Activated T-helper 2 cell treated with anti-CD3 and anti-CD28 coated beads, Interferon-gamma antibody, Interleukin-2, Interleukin-4, amounts not matched to agents 10 μg/mL and 5 μg/mL and 100 μg/mL, durations not matched to agents 14 hours and 24 hours and 36 hours (primary cell): ENCODE results near the gene DNAAF3. TPM values are rescaled to one million over a fixed set of nuclear protein-coding genes. Genes with fewer than 3 reads are reported as not detected.
A peak's percentile ranks its signal among the peaks of the same experiment; 100 is the strongest.
"Not testable (repeated sequence)": the region's sequence is repeated elsewhere in the genome, so short reads cannot be mapped to it uniquely, and the experiment has no call there.

ENCODE experiments used
- DNase-seq: peaks from one replicate; pipeline ENCODE4 v3.0.0; 2021; ENCODE audit warnings: low spot score
- H3K27ac Mint-ChIP-seq: one replicate; pipeline ENCODE4 v1.8.0; 2021; ENCODE audit warnings: mixed read lengths
- H3K27me3 Mint-ChIP-seq: one replicate; pipeline ENCODE4 v1.8.0; 2021; ENCODE audit warnings: low read depth, mixed read lengths
- H3K36me3 Mint-ChIP-seq: one replicate; pipeline ENCODE4 v1.8.0; 2021; ENCODE audit warnings: low read depth, mixed read lengths
- H3K4me1 Mint-ChIP-seq: one replicate; pipeline ENCODE4 v1.8.0; 2021; ENCODE audit warnings: low read depth, mixed read lengths
- H3K4me3 Mint-ChIP-seq: one replicate; pipeline ENCODE4 v1.8.0; 2021; ENCODE audit warnings: low read depth, mild to moderate bottlenecking, moderate library complexity, mixed read lengths
- H3K9me3 Mint-ChIP-seq: one replicate; pipeline ENCODE4 v1.8.0; 2021; ENCODE audit warnings: mixed read lengths
- intact Hi-C: fragments of 100-400 bp; cut with micrococcal nuclease; formaldehyde crosslinking; loops from one replicate; pipeline ENCODE4 v1.15.1; 2023
- total RNA-seq: library from RNA; stranded (reverse); gene quantifications from 2 replicates; pipeline ENCODE4 v1.2.3, GENCODE V29; 2022

DNAAF3 gene
- total RNA-seq, 1 donor from 2014 or later: 0.27 TPM

- H3K4me3 Mint-ChIP-seq: no peak overlapping the region
- intact Hi-C loops: no loop called here
- peaks cover 11% of the 10 kb centered on the region for H3K4me1 Mint-ChIP-seq
- peaks cover 18% of the 10 kb centered on the region for H3K27me3 Mint-ChIP-seq
- no peak for DNase-seq
- peaks cover 4% of the 10 kb centered on the region for H3K36me3 Mint-ChIP-seq
- H3K27ac Mint-ChIP-seq: no peak overlapping the region
- peaks cover 17% of the 10 kb centered on the region for H3K9me3 Mint-ChIP-seq
Measured at GRCh38 chr19:55156202-55157063, 10.0 kb downstream of the DNAAF3 start.

GRCh38 chr19:55155784-55156183 lies 10.6 kb downstream of the DNAAF3 start:
- Mint-ChIP-seq H3K27me3 (peaks cover 18% of the 10 kb centered on the region), H3K4me1 (peaks cover 11% of the 10 kb centered on the region), H3K9me3 (peaks cover 19% of the 10 kb centered on the region)
- DNase-seq, intact Hi-C loops, H3K4me3 Mint-ChIP-seq, H3K27ac Mint-ChIP-seq, H3K36me3 Mint-ChIP-seq: not testable (repeated sequence)

DNA sequence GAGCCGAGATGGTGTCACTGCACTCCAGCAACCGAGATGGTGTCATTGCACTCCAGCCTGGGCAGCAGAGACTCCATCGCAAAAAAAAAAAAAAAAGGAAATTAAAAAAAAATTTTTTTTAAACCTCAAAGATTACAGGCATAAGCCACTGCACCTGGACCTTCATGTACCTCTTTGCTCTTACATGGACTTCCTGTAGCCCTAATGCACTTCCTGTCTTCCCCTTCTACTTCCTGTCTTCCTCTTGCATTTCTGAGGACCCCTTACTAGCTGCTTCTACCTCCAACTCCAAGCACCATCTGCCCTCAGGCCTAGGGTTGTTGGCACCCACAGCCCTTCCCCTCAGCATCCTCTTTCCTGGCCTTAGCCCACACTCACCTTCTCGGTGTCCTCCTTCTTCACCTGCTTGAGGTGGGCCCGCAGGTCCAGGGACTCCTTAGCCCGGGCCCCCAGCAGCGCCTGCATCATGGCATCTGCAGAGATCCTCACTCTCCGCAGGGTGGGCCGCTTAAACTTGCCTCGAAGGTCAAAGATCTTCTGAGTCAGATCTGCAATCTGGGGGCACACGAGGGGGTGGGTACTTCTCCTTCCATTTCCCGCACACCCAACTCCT lies 12.7 kb downstream of the DNAAF3 start:
- no peak for DNase-seq
- H3K4me1 Mint-ChIP-seq: peaks cover 11% of the 10 kb centered on the region
- H3K9me3 Mint-ChIP-seq: peaks cover 19% of the 10 kb centered on the region
- H3K27me3 Mint-ChIP-seq: peaks cover 19% of the 10 kb centered on the region
- peaks cover 4% of the 10 kb centered on the region for H3K36me3 Mint-ChIP-seq
- intact Hi-C loops: no loop called here
- H3K27ac Mint-ChIP-seq: no peak overlapping the region
- no peak overlapping the region for H3K4me3 Mint-ChIP-seq

- no peak for DNase-seq
- peaks cover 19% of the 10 kb centered on the region for H3K9me3 Mint-ChIP-seq
- H3K36me3 Mint-ChIP-seq: peaks cover 4% of the 10 kb centered on the region
- H3K4me1 Mint-ChIP-seq: peaks cover 11% of the 10 kb centered on the region
- intact Hi-C loops: no loop called here
- peaks cover 24% of the 10 kb centered on the region for H3K27me3 Mint-ChIP-seq
- no peak overlapping the region for H3K4me3 Mint-ChIP-seq
- peak overlapping the region; percentile 50 for H3K27ac Mint-ChIP-seq
Measured at GRCh38 chr19:55152017-55152416, 14.4 kb downstream of the DNAAF3 start.

GRCh38 chr19:55149078-55150003 lies 17.1 kb downstream of the DNAAF3 start, which contains the start of gene TNNT1:
TNNT1 (minus strand) TSS chr19:55149206; CDS start chr19:55147157, 2,049 bp downstream.
- peaks cover 18% of the 10 kb centered on the region for H3K9me3 Mint-ChIP-seq
- peaks cover 31% of the 10 kb centered on the region for H3K27me3 Mint-ChIP-seq
- H3K4me1 Mint-ChIP-seq: peaks cover 12% of the 10 kb centered on the region
- no peak for DNase-seq
- H3K27ac Mint-ChIP-seq: no peak within 1 kb of the TSS
- intact Hi-C loops: no loop called here
- peaks cover 4% of the 10 kb centered on the region for H3K36me3 Mint-ChIP-seq
- no peak within 1 kb of the TSS for H3K4me3 Mint-ChIP-seq

DNA sequence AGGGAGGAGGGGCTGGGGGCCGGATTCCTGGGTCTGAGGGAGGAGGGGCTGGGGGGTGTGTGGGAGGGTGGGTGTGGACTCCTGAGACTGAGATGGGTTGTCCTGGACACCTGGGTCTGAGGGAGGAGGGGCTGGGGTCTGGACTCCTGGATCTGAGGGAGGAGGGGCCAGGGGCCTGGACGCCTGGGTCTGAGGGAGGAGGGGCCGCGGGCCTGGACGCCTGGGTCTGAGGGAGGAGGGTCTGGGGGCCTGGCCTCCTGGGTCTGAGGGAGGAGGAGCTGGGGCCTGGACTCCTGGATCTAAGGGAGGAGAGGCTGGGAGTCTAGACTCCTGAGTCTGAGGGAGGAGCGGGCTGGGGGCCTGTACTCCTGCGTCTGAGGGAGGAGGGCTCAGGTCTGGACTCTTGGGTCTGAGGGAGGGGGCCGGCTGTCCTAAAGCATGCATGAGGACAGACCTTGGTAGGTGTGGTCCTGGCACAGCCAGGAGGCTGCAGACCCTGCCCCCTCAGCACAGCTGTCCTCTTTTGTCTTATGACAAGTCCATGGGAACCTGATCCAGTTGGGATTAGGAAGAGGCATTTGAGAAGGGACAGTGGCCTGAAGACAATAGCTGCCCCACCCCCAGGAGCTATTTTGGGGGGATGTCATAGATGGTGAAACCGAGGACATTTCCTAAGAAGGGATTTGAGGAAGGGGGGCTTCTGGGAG lies 18.7 kb downstream of the DNAAF3 start:
- Mint-ChIP-seq H3K4me3 (no peak overlapping the region), H3K9me3 (peaks cover 11% of the 10 kb centered on the region), H3K36me3 (peaks cover 4% of the 10 kb centered on the region)

GRCh38 chr19:55146705-55147273 lies 19.6 kb downstream of the DNAAF3 start:
- Mint-ChIP-seq H3K36me3 (no peaks in the 10 kb centered on the region), H3K27ac (no peak overlapping the region), H3K27me3 (peaks cover 35% of the 10 kb centered on the region), H3K4me1 (peaks cover 1% of the 10 kb centered on the region), H3K9me3 (peaks cover 5% of the 10 kb centered on the region), H3K4me3 (no peak overlapping the region)
- DNase-seq: no peak
- intact Hi-C loops: no loop called here

More for the DNA sequence above, 18.7 kb downstream of the DNAAF3 start:
- Mint-ChIP-seq H3K27ac (no peak overlapping the region), H3K27me3 (peaks cover 35% of the 10 kb centered on the region), H3K4me1 (peaks cover 6% of the 10 kb centered on the region)
- no peak for DNase-seq
- intact Hi-C loops: no loop called here

DNA sequence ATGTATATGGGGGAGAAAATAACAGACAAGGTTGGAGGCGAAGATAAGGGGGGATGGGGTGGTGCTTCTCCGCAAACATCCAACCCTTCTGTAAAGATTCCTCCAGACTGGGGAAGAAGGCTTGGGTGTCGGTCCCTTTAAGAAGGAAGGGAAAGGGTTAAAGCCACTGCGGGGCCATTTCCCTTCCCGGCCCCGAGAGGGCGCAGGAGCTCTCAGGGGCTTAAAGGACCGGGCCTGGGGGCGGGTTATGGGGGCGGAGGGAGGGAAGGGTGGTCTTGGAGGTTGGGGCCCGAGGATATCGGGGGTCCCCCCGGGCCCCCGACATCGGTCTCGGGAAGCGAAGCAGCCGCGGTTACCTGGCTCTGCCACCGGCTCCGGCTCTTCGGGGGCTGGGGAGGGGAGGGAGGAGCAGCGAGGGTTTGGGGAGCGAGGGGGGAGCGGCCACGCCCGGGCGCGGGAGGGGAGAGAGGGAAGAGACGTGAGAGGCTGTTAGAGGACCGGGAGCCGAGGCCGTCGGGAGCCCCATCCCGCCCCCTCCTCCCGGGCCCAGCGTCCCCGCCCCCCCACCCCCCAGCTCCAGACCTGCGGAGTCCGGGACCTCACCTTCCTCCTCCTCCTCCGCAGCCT lies 20.2 kb downstream of the DNAAF3 start:
- intact Hi-C loops: no loop called here
- no peak for DNase-seq
- peaks cover 1% of the 10 kb centered on the region for H3K4me1 Mint-ChIP-seq
- H3K27ac Mint-ChIP-seq: no peak overlapping the region
- no peaks in the 10 kb centered on the region for H3K36me3 Mint-ChIP-seq
- no peak overlapping the region for H3K4me3 Mint-ChIP-seq
- H3K9me3 Mint-ChIP-seq: no peaks in the 10 kb centered on the region
- peaks cover 36% of the 10 kb centered on the region for H3K27me3 Mint-ChIP-seq

- Mint-ChIP-seq H3K27ac (no peak overlapping the region), H3K36me3 (no peaks in the 10 kb centered on the region), H3K9me3 (no peaks in the 10 kb centered on the region), H3K27me3 (peaks cover 34% of the 10 kb centered on the region), H3K4me3 (no peak overlapping the region), H3K4me1 (peaks cover 1% of the 10 kb centered on the region)
- intact Hi-C loops: no loop called here
- DNase-seq: no peak
Measured at GRCh38 chr19:55145232-55145631, 21.2 kb downstream of the DNAAF3 start.

DNA sequence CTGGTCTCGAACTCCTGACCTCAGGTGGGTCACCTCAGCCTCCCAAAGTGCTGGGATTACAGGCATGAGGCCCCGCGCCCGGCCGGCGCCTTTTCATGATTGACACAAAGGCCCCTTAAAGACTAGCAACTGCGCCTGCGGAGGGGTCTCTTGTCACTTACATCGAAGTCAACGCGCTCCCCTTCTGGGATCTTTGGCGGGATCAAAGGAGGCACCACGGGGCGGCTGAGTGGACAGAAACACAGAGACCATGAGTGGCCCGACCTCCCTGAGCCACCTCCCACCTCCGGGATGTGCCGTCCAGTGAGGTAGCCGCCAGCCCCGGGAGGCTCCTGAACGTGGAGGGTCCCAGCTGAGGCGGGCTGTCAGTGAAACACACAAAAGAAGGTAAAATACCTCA lies 24.7 kb downstream of the DNAAF3 start:
- intact Hi-C loops: loop anchor here (5.0 kb wide), 1 partner anchor 361 kb away; no protein-coding TSS in a partner anchor
- DNase-seq: no peak
- peaks cover 1% of the 10 kb centered on the region for H3K4me1 Mint-ChIP-seq
- no peaks in the 10 kb centered on the region for H3K36me3 Mint-ChIP-seq
- H3K9me3 Mint-ChIP-seq: no peaks in the 10 kb centered on the region
- no peak overlapping the region for H3K4me3 Mint-ChIP-seq
- no peak overlapping the region for H3K27ac Mint-ChIP-seq
- peaks cover 17% of the 10 kb centered on the region for H3K27me3 Mint-ChIP-seq

GRCh38 chr19:55137915-55138314 lies 28.5 kb downstream of the DNAAF3 start:
- intact Hi-C loops: no loop called here
- no peak for DNase-seq
- Mint-ChIP-seq H3K4me3 (no peak overlapping the region), H3K27ac (no peak overlapping the region), H3K36me3 (no peaks in the 10 kb centered on the region), H3K27me3 (peaks cover 5% of the 10 kb centered on the region), H3K9me3 (no peaks in the 10 kb centered on the region), H3K4me1 (no peaks in the 10 kb centered on the region)
